GM18907 (cell line): ENCODE data around the gene PCNX1.
"Not testable (repeated sequence)": the region's sequence is repeated elsewhere in the genome, so short reads cannot be mapped to it uniquely, and the experiment has no call there.

Experiments
- ATAC-seq: cut with Tn5 transposase; IDR thresholded peaks from one replicate; pipeline ENCODE4 v1.9.1; 2021; ENCODE audit warnings: mild to moderate bottlenecking, moderate library complexity; ENCODE audit not compliant: unreplicated experiment

Gene PCNX1

DNA sequence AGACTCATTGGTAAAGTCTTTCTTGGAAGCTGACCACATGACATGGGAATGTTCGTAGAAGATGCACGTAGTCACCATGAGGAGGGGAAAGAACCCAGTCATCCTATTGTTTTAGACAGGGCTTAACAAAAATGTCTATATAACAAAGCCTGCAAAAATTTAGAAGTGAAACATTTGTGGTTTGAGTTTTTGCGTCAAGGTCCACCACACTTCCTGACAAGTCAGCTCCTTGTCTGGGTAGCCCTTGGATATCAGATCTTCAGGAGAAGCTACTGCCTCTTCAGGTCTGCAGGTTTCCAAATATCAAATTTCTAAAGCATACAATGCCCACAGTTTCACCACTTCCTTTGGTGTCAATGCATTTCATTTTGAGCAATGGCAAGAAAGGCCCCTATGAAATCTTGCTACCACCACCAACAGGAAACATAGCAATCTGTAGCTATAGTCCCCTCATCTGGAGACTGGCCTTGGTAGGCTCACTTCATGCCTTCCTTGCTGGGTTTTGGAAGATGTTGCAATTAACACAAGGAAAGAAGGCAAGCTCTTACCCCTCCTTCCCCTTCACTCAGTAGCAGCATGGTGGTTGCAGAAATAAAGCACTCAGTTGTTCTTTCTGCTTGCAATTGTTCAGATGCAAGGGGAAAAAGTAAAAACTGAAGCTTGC is 235.2 kb downstream of the PCNX1 start:
- peak; percentile 60 for ATAC-seq

DNA sequence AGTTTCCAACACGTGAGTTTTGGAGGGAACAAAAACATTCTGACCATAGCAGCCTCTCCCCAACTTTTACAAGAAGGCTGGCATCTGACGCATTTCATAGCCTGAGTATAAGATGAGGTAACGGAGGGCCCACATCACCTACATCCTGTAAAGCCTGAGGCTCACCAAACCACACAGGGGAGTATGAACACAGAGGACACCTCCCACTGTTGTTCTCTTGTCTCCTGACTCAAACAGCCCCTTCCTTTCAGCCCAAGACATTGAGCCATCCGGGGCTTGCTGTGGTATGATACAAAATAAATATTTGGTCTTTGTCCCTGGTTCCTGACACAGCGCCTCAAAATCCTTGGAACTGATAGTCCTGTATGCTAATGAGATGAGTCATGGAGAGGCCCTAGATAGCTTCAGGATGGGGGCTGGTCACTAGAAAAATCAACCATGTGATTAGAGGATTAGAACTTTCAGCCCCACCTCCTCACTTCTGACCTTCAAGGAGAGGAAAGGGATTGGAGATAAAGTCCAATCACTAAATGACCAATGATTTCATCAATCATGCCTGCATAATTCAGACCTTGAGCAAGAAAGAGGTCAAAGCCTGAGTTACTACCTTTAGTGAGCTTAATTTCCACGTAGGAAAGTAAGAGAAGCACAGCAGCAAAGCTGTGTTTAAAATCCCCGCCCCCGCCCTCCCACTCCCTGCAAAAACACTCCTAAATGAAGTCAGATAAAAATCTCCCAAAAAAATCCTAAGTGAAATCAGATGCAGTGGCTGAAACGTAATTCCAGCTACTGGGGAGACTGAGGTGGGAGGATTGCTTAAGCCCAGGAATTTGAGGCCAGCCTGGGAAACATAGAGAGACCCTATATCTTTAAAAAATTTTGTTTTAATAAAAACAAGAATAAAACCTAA is 236.4 kb downstream of the PCNX1 start:
- no peak for ATAC-seq

DNA sequence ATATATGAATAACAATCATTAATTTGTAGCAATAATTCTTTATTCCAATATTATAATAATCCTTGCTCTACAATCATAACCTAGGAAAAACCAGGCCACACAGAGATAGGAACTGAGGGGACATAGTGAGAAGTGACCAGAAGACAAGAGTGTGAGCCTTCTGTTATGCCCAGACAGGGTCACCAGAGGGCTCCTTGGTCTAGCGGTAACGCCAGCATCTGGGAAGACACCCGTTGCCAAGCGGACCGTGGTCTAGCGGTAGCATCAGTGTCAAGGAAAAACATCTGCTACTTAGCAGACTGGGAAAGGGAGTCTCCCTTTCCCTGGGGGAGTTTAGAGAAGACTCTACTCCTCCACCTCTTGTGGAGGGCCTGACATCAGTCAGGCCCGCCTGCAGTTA is 240.1 kb downstream of the PCNX1 start:
- not testable (repeated sequence) for ATAC-seq

DNA sequence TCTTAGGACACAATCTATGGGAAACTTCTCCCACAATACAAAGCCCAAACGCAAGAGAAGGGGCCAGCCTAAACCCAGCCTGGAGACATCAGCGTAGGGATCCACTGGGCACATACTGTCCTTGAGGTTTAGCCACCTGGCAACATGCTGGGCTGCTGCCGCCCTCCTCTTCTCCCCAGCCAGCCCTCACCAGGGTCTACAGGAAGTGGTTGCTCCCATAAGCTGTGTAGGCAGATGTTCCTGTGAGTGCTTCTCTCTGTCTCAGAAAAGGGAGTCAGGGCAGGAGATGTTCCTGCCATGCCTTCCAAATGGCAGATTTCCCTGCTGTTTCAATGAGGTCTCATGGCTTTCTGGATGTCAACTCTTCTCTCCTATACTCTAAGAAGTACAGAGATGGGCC is 241.4 kb downstream of the PCNX1 start:
- ATAC-seq: no peak

DNA sequence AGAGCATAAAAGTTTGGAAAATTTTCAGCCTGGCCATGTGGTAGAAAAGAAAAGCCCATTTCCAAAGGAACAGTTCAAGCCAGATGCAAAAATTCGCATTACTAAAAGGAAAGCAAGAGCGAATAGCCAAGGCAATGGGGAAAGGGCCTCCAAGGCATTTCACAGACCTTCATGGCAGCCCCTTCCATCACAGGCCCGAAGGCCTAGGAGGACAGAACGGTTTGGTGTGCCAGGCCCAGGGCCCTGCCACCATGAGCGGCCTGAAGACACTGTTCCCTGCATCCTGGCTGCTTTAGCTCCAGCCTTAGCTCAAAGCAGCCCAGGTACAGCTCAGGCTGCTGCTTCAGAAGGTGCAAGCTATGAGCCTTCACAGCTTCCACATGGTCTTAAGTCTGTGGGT is 243.5 kb downstream of the PCNX1 start:
- no peak for ATAC-seq

DNA sequence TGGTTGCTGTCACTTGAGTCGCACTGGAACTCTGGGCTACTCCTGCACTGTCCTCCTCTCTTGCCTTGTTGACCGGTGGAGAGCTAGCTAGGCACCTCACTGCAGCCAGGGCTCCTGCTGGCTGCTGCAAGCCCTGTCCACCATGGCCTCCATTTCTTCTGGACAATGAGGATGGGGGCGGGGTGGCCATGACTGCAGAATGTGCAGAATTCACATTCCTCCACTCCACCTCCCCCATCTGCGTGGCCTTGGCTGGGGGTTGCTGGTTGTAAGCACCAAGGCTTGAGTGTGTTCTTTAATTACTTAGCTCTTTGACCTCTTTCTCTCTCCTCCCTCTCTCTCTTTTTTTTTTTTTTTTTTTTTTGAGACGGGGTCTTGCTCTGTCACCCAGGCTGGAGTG is 248.5 kb downstream of the PCNX1 start:
- no peak for ATAC-seq

DNA sequence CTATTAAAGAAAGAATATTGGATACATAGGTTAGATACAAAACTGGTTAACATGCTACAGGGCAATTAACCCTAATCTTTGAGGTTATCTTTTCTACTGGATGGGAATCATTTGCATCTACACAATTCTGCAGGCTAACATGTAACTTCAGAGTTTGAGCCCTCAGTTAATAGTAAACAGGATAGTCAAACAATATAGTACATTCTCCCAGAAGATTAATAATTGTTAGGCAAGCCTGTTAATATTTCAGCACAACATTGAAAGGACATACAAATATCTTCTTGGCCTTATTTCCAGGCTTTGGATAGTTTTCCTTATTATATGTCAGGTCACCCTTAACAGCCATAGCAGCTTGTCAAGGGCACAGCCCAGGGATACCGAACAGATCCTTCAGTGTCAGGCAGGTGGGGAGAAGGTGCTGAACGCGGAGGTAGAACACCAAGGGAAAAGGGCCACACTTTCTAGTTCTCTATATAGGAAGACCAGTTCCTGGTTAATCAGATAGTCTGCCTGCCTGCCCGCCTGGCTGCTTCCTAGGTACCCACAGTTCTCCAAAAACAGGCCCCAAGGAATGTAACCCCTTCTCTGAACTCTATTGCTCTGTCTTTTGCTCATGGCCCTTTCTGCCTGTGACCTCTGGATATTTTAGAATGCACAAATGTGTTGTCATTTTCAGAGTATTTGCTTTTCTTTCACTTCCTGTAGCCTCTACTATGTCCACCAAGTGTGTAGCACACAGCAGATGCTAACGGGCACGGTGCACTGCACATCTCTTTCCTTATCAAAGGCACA is 256.0 kb downstream of the PCNX1 start:
- ATAC-seq: peak; percentile 55

DNA sequence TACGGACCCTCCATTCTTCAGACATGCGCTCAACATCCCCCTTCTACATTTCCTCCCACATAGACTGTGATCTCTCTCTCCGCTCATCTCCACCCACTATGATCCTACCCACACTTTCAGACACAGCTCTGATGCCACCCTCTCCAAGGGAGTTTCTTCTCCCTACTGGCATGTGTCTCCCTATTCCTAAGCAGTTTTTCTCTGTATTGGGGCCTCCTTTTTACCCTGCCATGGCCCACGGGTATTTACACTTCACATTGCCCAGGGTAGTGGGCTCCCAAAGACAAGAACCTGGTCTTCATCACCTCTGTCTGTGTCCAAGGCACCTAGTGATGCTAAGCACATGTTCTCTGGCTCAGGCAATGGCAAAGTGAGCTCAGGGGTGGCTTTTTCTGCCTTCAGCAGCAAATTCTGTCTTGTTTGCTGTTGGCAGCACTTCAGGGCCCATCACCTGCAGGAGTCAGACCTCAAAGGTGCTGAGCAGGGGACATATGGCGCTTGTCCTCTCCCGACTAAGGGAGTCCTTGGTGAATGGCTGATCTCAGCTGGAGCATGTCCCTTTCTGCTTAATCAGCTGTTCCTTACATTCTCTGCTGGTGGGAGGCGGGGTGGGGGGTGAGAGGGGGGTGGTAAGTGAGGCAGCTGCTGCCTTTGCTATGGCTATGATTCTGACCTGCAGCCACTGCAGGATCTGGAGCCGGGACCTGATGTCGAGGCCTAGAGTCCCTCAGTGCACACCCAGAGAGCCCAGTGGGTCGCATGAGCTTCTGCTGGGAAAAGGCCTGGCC is 256.8 kb downstream of the PCNX1 start:
- ATAC-seq: no peak
